Endothelial cell of umbilical vein (primary cell): Measurements from ENCODE around the gene CKB. TPM values are rescaled to one million over a fixed set of nuclear protein-coding genes. Genes with fewer than 3 reads are reported as not detected.

Source experiments
- BruUV-seq: library from RNA; stranded (reverse); fragments of 400-500 nt; replicated peaks from 2 replicates; lab custom pipeline; 2021; lab: Mats Ljungman, UMichigan
- CTCF ChIA-PET: fragments of 300-600, 350-600 bp; sonication (Branson Sonifier 250); formaldehyde crosslinking; loops from one replicate; lab custom pipeline; 2021; ENCODE audit warnings: antibody characterized with exemption, inconsistent platforms; lab: Charles Lee
- POLR2A ChIA-PET: fragments of 300-600, 350-600 bp; sonication (Branson Sonifier 250); formaldehyde crosslinking; loops from one replicate; lab custom pipeline; 2021; ENCODE audit warnings: antibody characterized with exemption, inconsistent platforms; lab: Charles Lee
- DNase-seq: peaks from one replicate; pipeline ENCODE4 v3.0.0-alpha.2; 2011; ENCODE audit warnings: low read depth, low spot score
- FAIRE-seq: peaks from 2 replicates; lab custom pipeline; 2011; peaks lifted over from hg19 to GRCh38; lab: Jason Lieb, UNC
- H2AFZ ChIP-seq: 2 replicates; pipeline ENCODE4 v1.6.0; 2012; ENCODE audit warnings: low read depth, low read length, control low read depth, inconsistent platforms
- H3K27ac ChIP-seq: 2 replicates; pipeline ENCODE4 v1.5.1; 2011; ENCODE audit warnings: low read depth, mild to moderate bottlenecking, control low read depth, low read length, moderate library complexity; ENCODE audit not compliant: insufficient read depth
- H3K27me3 ChIP-seq, 2 experiments: 2 replicates each; pipeline versions ENCODE4 v1.6.0 to v1.6.1; 2011; ENCODE audit warnings: low read length in 2 of 2, mixed read lengths in 1 of 2; ENCODE audit not compliant: control insufficient read depth in 2 of 2, insufficient read depth in 2 of 2
- H3K36me3 ChIP-seq, 2 experiments: 2 replicates in 1 of 2; 3 replicates in 1 of 2; pipeline ENCODE4 v1.5.1; 2011; ENCODE audit warnings: low read length in 2 of 2, mild to moderate bottlenecking in 1 of 2, moderate library complexity in 1 of 2; ENCODE audit not compliant: control insufficient read depth in 2 of 2, insufficient read depth in 2 of 2; ENCODE audit errors: extremely low read depth in 1 of 2
- H3K4me1 ChIP-seq: 3 replicates; pipeline ENCODE4 v1.5.1; 2011; ENCODE audit warnings: mild to moderate bottlenecking, low read length; ENCODE audit not compliant: control insufficient read depth, insufficient read depth; ENCODE audit errors: extremely low read depth
- H3K4me2 ChIP-seq: 2 replicates; pipeline ENCODE4 v1.6.1; 2011; ENCODE audit warnings: low read length, control low read depth, mixed read lengths; ENCODE audit not compliant: insufficient read depth
- H3K4me3 ChIP-seq, 3 experiments: fragments of 200-600 bp in 1 of 3; sonication (generic), shearing (Covaris generic) in 1 of 3; replicated peaks in 1 of 3; 2 replicates each; pipeline ENCODE4 v1.5.1; 2011 to 2016; ENCODE audit warnings: control low read depth in 3 of 3, low read length in 3 of 3, mild to moderate bottlenecking in 2 of 3, inconsistent platforms in 1 of 3, low read depth in 1 of 3, moderate library complexity in 1 of 3; ENCODE audit not compliant: insufficient read depth in 1 of 3
- H3K79me2 ChIP-seq: 2 replicates; pipeline ENCODE4 v1.6.0; 2012; ENCODE audit warnings: low read length, inconsistent platforms; ENCODE audit not compliant: control insufficient read depth, insufficient read depth
- H3K9ac ChIP-seq: replicated peaks from 2 replicates; pipeline ENCODE3; 2011; ENCODE audit warnings: low read length, control low read depth; ENCODE audit not compliant: insufficient read depth; ENCODE audit errors: extremely low read depth
- H3K9me1 ChIP-seq: replicated peaks from 3 replicates; pipeline ENCODE4 v1.6.0; 2011; ENCODE audit warnings: mild to moderate bottlenecking, low read length; ENCODE audit not compliant: control insufficient read depth, insufficient read depth; ENCODE audit errors: extremely low read depth
- H3K9me3 ChIP-seq: replicated peaks from 2 replicates; pipeline ENCODE4 v1.5.1; 2012; ENCODE audit warnings: low read length, inconsistent platforms; ENCODE audit not compliant: control insufficient read depth, insufficient read depth
- H4K20me1 ChIP-seq: replicated peaks from 2 replicates; pipeline ENCODE3; 2011; ENCODE audit warnings: mild to moderate bottlenecking, low read length; ENCODE audit not compliant: control insufficient read depth, insufficient read depth; ENCODE audit errors: extremely low read depth
- CTCF ChIP-seq, 2 donors: IDR thresholded peaks; 1 replicate in 1 of 2; 2 replicates in 1 of 2; pipeline ENCODE4 v1.5.1; 2011; ENCODE audit warnings: low read length in 2 of 2, mild to moderate bottlenecking in 2 of 2, moderate library complexity in 2 of 2, control low read depth in 1 of 2, inconsistent platforms in 1 of 2, low read depth in 1 of 2; ENCODE audit not compliant: insufficient read depth in 1 of 2; ENCODE audit errors: extremely low read depth in 1 of 2
- EZH2 ChIP-seq: IDR thresholded peaks from 2 replicates; pipeline ENCODE4 v1.6.1; 2012; ENCODE audit warnings: borderline replicate concordance, low read depth, mild to moderate bottlenecking, moderate library complexity, low read length, inconsistent platforms; ENCODE audit not compliant: severe bottlenecking
- FOS ChIP-seq: IDR thresholded peaks from 2 replicates; pipeline ENCODE4 v1.6.1; 2011; ENCODE audit warnings: mild to moderate bottlenecking, low read length, moderate library complexity, borderline replicate concordance; ENCODE audit not compliant: insufficient read depth
- GATA2 ChIP-seq: IDR thresholded peaks from 2 replicates; pipeline ENCODE4 v1.7.0; 2011; ENCODE audit warnings: low read depth, mild to moderate bottlenecking, moderate library complexity, mixed read lengths, low read length; ENCODE audit not compliant: insufficient read length, insufficient read depth
- JUN ChIP-seq: IDR thresholded peaks from 2 replicates; pipeline ENCODE4 v1.6.1; 2011; ENCODE audit warnings: borderline replicate concordance, low read depth; ENCODE audit not compliant: insufficient read length, insufficient read depth
- MAX ChIP-seq: IDR thresholded peaks from 2 replicates; pipeline ENCODE4 v1.6.1; 2011; ENCODE audit not compliant: insufficient read depth, insufficient read length
- MYC ChIP-seq: IDR thresholded peaks from one replicate; pipeline ENCODE4 v1.6.1; 2011; ENCODE audit warnings: mild to moderate bottlenecking, low read depth, low read length
- POLR2A ChIP-seq: IDR thresholded peaks from 2 replicates; pipeline ENCODE4 v1.6.1; 2012; ENCODE audit warnings: low read depth, mild to moderate bottlenecking, control low read depth, low read length
- POLR2AphosphoS5 ChIP-seq: IDR thresholded peaks from 2 replicates; pipeline ENCODE4 v1.6.1; 2012; ENCODE audit warnings: low read depth, mild to moderate bottlenecking, control low read depth, low read length, moderate library complexity; ENCODE audit not compliant: insufficient read depth
- dilution Hi-C: fragments of 300-500 bp; cut with MboI; formaldehyde crosslinking; loops from one replicate; pipeline ENCODE4 v1.15.0; 2019; ENCODE audit warnings: low sequenced_read_pairs; ENCODE audit not compliant: extremely low pct_ligation_motif_present
- intact Hi-C: fragments of 100-400 bp; cut with micrococcal nuclease; formaldehyde crosslinking; loops from one replicate; pipeline ENCODE4 v1.10.0; 2022
- polyA plus RNA-seq, 4 experiments: library from polyadenylated mRNA; depleted of rRNA in 3 of 4; stranded (reverse) in 3 of 4; unstranded in 1 of 4; fragments of >200 nt; gene quantifications; 2 replicates each; pipeline versions ENCODE4 v1.2.1 to v1.2.3, GENCODE V29; 2011 to 2012; ENCODE audit warnings: missing spikeins in 1 of 4
- total RNA-seq: library from RNA; stranded (reverse); gene quantifications from 2 replicates; pipeline ENCODE4 v1.2.3, GENCODE V29; 2021

CKB gene
- total and polyA plus RNA-seq, 2 donors (not counting 3 experiments of a cell fraction or from before 2014, with no cell fraction given): 4.0 to 6.9 TPM

- Histone ChIP-seq H3K4me3 (no peak overlapping the region), H3K9me1 (no peaks in the 10 kb centered on the region), H3K4me2 (no peak overlapping the region), H3K9ac (no peak overlapping the region), H3K9me3 (no peaks in the 10 kb centered on the region), H2AFZ (no peak overlapping the region), H3K4me1 (no peaks in the 10 kb centered on the region), H3K79me2 (no peaks in the 10 kb centered on the region), H4K20me1 (no peaks in the 10 kb centered on the region), H3K27ac (no peak overlapping the region), H3K27me3 (no peaks in the 10 kb centered on the region), H3K36me3 (no peaks in the 10 kb centered on the region)
- FAIRE-seq (no peak), DNase-seq (no peak)
- no TSS peak for BruUV-seq
- TF ChIP-seq POLR2AphosphoS5 (no peak), MYC (no peak), JUN (no peak), EZH2 (no peak), FOS (no peak), GATA2 (no peak), CTCF (IDR thresholded peaks at IDR 0.05; ENCODE audit: extremely low read depth in 1 of 2, insufficient read depth in 1 of 2, low read depth in 1 of 2, low read length in 2 of 2) (no peak), MAX (no peak), POLR2A (no peak)
- dilution Hi-C loops (no loop called here), intact Hi-C loops (no loop called here)
- ChIA-PET CTCF (interaction anchor here (1.7 to 3.7 kb wide), 2 partner anchors 9 to 21 kb away, joined by 6 to 17 read pairs; no protein-coding TSS in a partner anchor), POLR2A (no interaction called here)
Measured at GRCh38 chr14:103539056-103539825, 16.6 kb upstream of the CKB start.
